GM23338 (cell line): ENCODE data around the gene CCDC70.

Experiments used
- CREB1 ChIP-seq: fragments of 250-450 bp; sonication (Bioruptor Pico); IDR thresholded peaks from 2 replicates; pipeline ENCODE4 v1.5.0; 2020; ENCODE audit warnings: low read depth, mild to moderate bottlenecking, moderate library complexity
- CTCF ChIP-seq, 2 experiments: fragments of 200-600 bp in 1 of 2; sonication (generic) in 1 of 2; conservative IDR thresholded peaks; 2 replicates each; pipeline versions ENCODE4 v1.5.1 to v1.6.1; 2016 to 2017; ENCODE audit warnings: antibody characterized with exemption in 2 of 2, low read depth in 2 of 2, mild to moderate bottlenecking in 2 of 2, moderate library complexity in 1 of 2
- ETS1 ChIP-seq: IDR thresholded peaks from 2 replicates; pipeline ENCODE4 v1.6.1; 2016; ENCODE audit warnings: antibody characterized with exemption
- EZH2 ChIP-seq: fragments of 200-600 bp; sonication (generic); IDR thresholded peaks from one replicate; pipeline ENCODE4 v1.8.0; 2017; ENCODE audit warnings: antibody characterized with exemption, mild to moderate bottlenecking, low read depth; ENCODE audit not compliant: unreplicated experiment
- EZH2phosphoT487 ChIP-seq: fragments of 200-600 bp; sonication (generic); IDR thresholded peaks from one replicate; pipeline ENCODE4 v1.8.1; 2018; ENCODE audit warnings: antibody characterized with exemption; ENCODE audit not compliant: unreplicated experiment
- JUNB ChIP-seq: IDR thresholded peaks from one replicate; pipeline ENCODE4 v1.6.1; 2016; ENCODE audit warnings: antibody characterized with exemption; ENCODE audit not compliant: unreplicated experiment
- NANOG ChIP-seq: IDR thresholded peaks from 2 replicates; pipeline ENCODE4 v1.6.1; 2016; ENCODE audit warnings: antibody characterized with exemption, borderline replicate concordance
- POLR2AphosphoS5 ChIP-seq: IDR thresholded peaks from 2 replicates; pipeline ENCODE4 v1.6.1; 2016; ENCODE audit warnings: antibody characterized with exemption, low read depth
- REST ChIP-seq: IDR thresholded peaks from one replicate; pipeline ENCODE4 v1.6.1; 2018; ENCODE audit warnings: antibody characterized with exemption; ENCODE audit not compliant: unreplicated experiment
- STAT1 ChIP-seq: IDR thresholded peaks from one replicate; pipeline ENCODE4 v1.6.1; 2016; ENCODE audit warnings: antibody characterized with exemption; ENCODE audit not compliant: unreplicated experiment
- ZNF114 ChIP-seq: fragments of 250-450 bp; sonication (Bioruptor Pico); IDR thresholded peaks from 2 replicates; pipeline ENCODE4 v1.5.0; 2020; ENCODE audit warnings: mild to moderate bottlenecking, moderate library complexity

GRCh38 chr13:51862957-51863356 is 1.2 kb downstream of the CCDC70 start:
- no peak for TF ChIP-seq REST
- no peak for TF ChIP-seq NANOG
- TF ChIP-seq CTCF (conservative IDR thresholded peaks at IDR 0.05; ENCODE audit: low read depth in 2 of 2): no peak
- no peak for TF ChIP-seq JUNB
- TF ChIP-seq POLR2AphosphoS5: no peak
- no peak for TF ChIP-seq EZH2
- no peak for TF ChIP-seq STAT1
- no peak for TF ChIP-seq EZH2phosphoT487
- TF ChIP-seq CREB1 (CRISPR knock-in tag): no peak
- TF ChIP-seq ZNF114: no peak
- TF ChIP-seq ETS1: no peak
